Brain pericyte (primary cell): Measurements from ENCODE around the gene OSBP2.
"Not testable (repeated sequence)": the region's sequence is repeated elsewhere in the genome, so short reads cannot be mapped to it uniquely, and the experiment has no call there.

ENCODE experiments used
- DNase-seq: peaks from one replicate; pipeline ENCODE4 v3.0.0-alpha.2; 2012; ENCODE audit warnings: low read depth, low spot score

The OSBP2 gene

GRCh38 chr22:30763815-30764673 lies 69.4 kb downstream of the OSBP2 start:
- no peak for DNase-seq

GRCh38 chr22:30767661-30768060 lies 73.0 kb downstream of the OSBP2 start:
- no peak for DNase-seq

GRCh38 chr22:30770716-30771115 lies 76.0 kb downstream of the OSBP2 start:
- no peak for DNase-seq

- DNase-seq: no peak
Observed at GRCh38 chr22:30773919-30774318, 79.2 kb downstream of the OSBP2 start.

- DNase-seq: no peak
Observed at GRCh38 chr22:30774566-30774965, 79.9 kb downstream of the OSBP2 start.

- no peak for DNase-seq
Observed at GRCh38 chr22:30776476-30776875, 81.8 kb downstream of the OSBP2 start.

- not testable (repeated sequence) for DNase-seq
Observed at GRCh38 chr22:30777146-30777545, 82.5 kb downstream of the OSBP2 start.

GRCh38 chr22:30777587-30777986 lies 82.9 kb downstream of the OSBP2 start:
- no peak for DNase-seq

- no peak for DNase-seq
Observed at GRCh38 chr22:30778261-30778660, 83.6 kb downstream of the OSBP2 start.

GRCh38 chr22:30780026-30780425 lies 85.4 kb downstream of the OSBP2 start:
- no peak for DNase-seq

- no peak for DNase-seq
Observed at GRCh38 chr22:30781271-30781875, 86.7 kb downstream of the OSBP2 start.

GRCh38 chr22:30782613-30783012 lies 87.9 kb downstream of the OSBP2 start:
- no peak for DNase-seq

GRCh38 chr22:30783021-30783420 lies 88.3 kb downstream of the OSBP2 start:
- no peak for DNase-seq

GRCh38 chr22:30785527-30785926 lies 90.9 kb downstream of the OSBP2 start:
- no peak for DNase-seq

GRCh38 chr22:30790366-30790765 lies 95.7 kb downstream of the OSBP2 start:
- no peak for DNase-seq

- DNase-seq: no peak
Observed at GRCh38 chr22:30792456-30792855, 97.8 kb downstream of the OSBP2 start.

- no peak for DNase-seq
Observed at GRCh38 chr22:30795118-30795517, 100.4 kb downstream of the OSBP2 start.

GRCh38 chr22:30801695-30802094 lies 107.0 kb downstream of the OSBP2 start:
- DNase-seq: no peak

GRCh38 chr22:30802202-30803166 lies 107.8 kb downstream of the OSBP2 start:
- peak; percentile 74 for DNase-seq

- no peak for DNase-seq
Observed at GRCh38 chr22:30803679-30804078, 109.0 kb downstream of the OSBP2 start.

- DNase-seq: no peak
Observed at GRCh38 chr22:30804626-30805025, 110.0 kb downstream of the OSBP2 start.

GRCh38 chr22:30806391-30806861 lies 111.8 kb downstream of the OSBP2 start:
- DNase-seq: no peak
